Tibial nerve (tissue), 4 donors: Measurements from ENCODE around the gene RAB36.

Experiments used
- CTCF ChIP-seq, 5 experiments: fragments of 200-600 bp in 3 of 5; fragments of 450-650 bp in 2 of 5; sonication (generic) in 3 of 5; IDR thresholded peaks; one replicate each; pipeline ENCODE4 v1.5.1; 2016 to 2019; ENCODE audit warnings: antibody characterized with exemption in 5 of 5, mild to moderate bottlenecking in 3 of 5, moderate library complexity in 2 of 5
- EP300 ChIP-seq, 2 donors: sonication (generic); formaldehyde crosslinking; IDR thresholded peaks; one replicate each; pipeline ENCODE4 v1.6.1; 2017; ENCODE audit warnings: antibody characterized with exemption in 2 of 2, mild to moderate bottlenecking in 1 of 2
- POLR2A ChIP-seq, 2 donors: fragments of 450-650 bp; IDR thresholded peaks; one replicate each; pipeline ENCODE4 v1.6.1; 2017; ENCODE audit warnings: antibody characterized with exemption in 2 of 2, mild to moderate bottlenecking in 2 of 2, moderate library complexity in 2 of 2

- no peak for TF ChIP-seq CTCF (IDR thresholded peaks at IDR 0.05)
- TF ChIP-seq POLR2A (IDR thresholded peaks at IDR 0.05), result no peak
- TF ChIP-seq EP300 (IDR thresholded peaks at IDR 0.05), result no peak
These were observed 36.3 kb upstream of the RAB36 start for GRCh38 chr22:23109079-23109347.
